Natural killer cell (primary cell): ENCODE results near the gene ELMO1. TPM values are rescaled to one million over a fixed set of nuclear protein-coding genes. Genes with fewer than 3 reads are reported as not detected.
A peak's percentile ranks its signal among the peaks of the same experiment; 100 is the strongest.

Source experiments
- ATAC-seq, 3 donors: fragments of 150-1000 bp in 2 of 3; fragments of 200-7000 bp in 1 of 3; cut with Tn5 transposase; 1 replicate in 1 of 3; 2 replicates in 2 of 3; pipeline ENCODE4 v1.10.0; 2021; ENCODE audit warnings: mild to moderate bottlenecking in 2 of 3, moderate library complexity in 2 of 3
- DNase-seq, 2 donors: peaks; one replicate each; pipeline versions ENCODE4 v3.0.0 to v3.0.0-alpha.2; 2013 to 2021; ENCODE audit warnings: mixed read lengths in 1 of 2
- H3K27ac ChIP-seq: one replicate; pipeline ENCODE4 v1.5.1; 2013; ENCODE audit warnings: mild to moderate bottlenecking, low read length
- H3K27me3 ChIP-seq: one replicate; pipeline ENCODE4 v1.6.1; 2013; ENCODE audit warnings: low read length; ENCODE audit not compliant: control insufficient read depth, insufficient read depth
- H3K36me3 ChIP-seq: one replicate; pipeline ENCODE4 v1.6.1; 2013; ENCODE audit warnings: low read length; ENCODE audit not compliant: control insufficient read depth, insufficient read depth
- H3K4me1 ChIP-seq: one replicate; pipeline ENCODE4 v1.6.1; 2013; ENCODE audit warnings: low read length; ENCODE audit not compliant: control insufficient read depth, insufficient read depth
- H3K4me3 ChIP-seq: one replicate; pipeline ENCODE4 v1.5.1; 2013; ENCODE audit warnings: low read length
- H3K9me3 ChIP-seq: one replicate; pipeline ENCODE4 v1.6.1; 2013; ENCODE audit warnings: low read length; ENCODE audit not compliant: control insufficient read depth, insufficient read depth
- H3K27ac Mint-ChIP-seq, 2 donors: one replicate each; pipeline ENCODE4 v1.8.0; 2022; ENCODE audit warnings: mild to moderate bottlenecking in 2 of 2, mixed read lengths in 2 of 2, moderate library complexity in 1 of 2
- H3K27me3 Mint-ChIP-seq, 2 donors: one replicate each; pipeline ENCODE4 v1.8.0; 2022; ENCODE audit warnings: low read depth in 2 of 2, mixed read lengths in 2 of 2
- H3K36me3 Mint-ChIP-seq: one replicate; pipeline ENCODE4 v1.8.0; 2022; ENCODE audit warnings: mixed read lengths
- H3K4me1 Mint-ChIP-seq, 2 donors: one replicate each; pipeline ENCODE4 v1.8.0; 2022; ENCODE audit warnings: mixed read lengths in 2 of 2
- H3K4me3 Mint-ChIP-seq: one replicate; pipeline ENCODE4 v1.8.0; 2022; ENCODE audit warnings: mild to moderate bottlenecking, moderate library complexity, mixed read lengths
- H3K9me3 Mint-ChIP-seq, 2 donors: one replicate each; pipeline ENCODE4 v1.8.0; 2022; ENCODE audit warnings: mixed read lengths in 2 of 2
- CTCF ChIP-seq: fragments of 200-600 bp; IDR thresholded peaks from one replicate; pipeline ENCODE4 v1.8.0; 2022; ENCODE audit warnings: antibody characterized with exemption
- WGBS: methylation state at CpG from one replicate; pipeline ENCODE4 v1.1.7; 2013; ENCODE audit warnings: missing lambda C conversion rate; ENCODE audit not compliant: insufficient coverage; 5-methylcytosine and 5-hydroxymethylcytosine counted together
- intact Hi-C: fragments of 100-400 bp; cut with micrococcal nuclease; formaldehyde crosslinking; loops from one replicate; pipeline ENCODE4 v1.14.2; 2022
- total RNA-seq, 4 donors: library from RNA; stranded (reverse); fragments of 120-200 nt in 1 of 4; gene quantifications; one replicate each; pipeline versions ENCODE4 v1.2.3 to v1.2.4, GENCODE V29; 2013 to 2022

The ELMO1 gene
- total RNA-seq, 3 donors from 2014 or later (not counting 1 experiment from before 2014, with no cell fraction given), result 127 to 147 (median 130) TPM

DNA sequence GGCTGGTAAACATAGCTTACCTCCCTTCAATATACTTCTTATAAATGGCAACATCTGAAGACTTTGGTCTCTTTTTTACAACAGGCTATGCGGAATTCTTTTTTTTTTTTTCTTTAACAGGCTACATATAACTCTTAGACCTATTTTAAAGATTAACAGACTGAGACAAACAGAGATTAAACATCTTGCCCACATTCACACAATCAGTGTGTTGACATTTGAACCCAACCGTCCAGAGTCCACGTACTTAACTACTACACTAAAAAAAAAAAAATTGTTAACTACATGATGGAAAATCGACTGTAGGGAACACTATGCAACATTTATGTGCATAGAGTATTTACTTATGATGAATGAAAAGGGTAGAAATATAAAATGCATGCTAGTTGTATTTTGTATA, 298.5 kb downstream of the ELMO1 start:
- 25% methylated on average over 2 of the region's 4 CpGs for WGBS
- H3K4me1 ChIP-seq, result no peaks in the 10 kb centered on the region
- H3K4me1 Mint-ChIP-seq, result peaks cover 3 to 29% of the 10 kb centered on the region in 2 donors
- DNase-seq, result no peak
- peak overlapping the region in 1 of 2 donors; percentile 37 for H3K27ac Mint-ChIP-seq
- no peaks in the 10 kb centered on the region for H3K27me3 Mint-ChIP-seq
- no peak for ATAC-seq
- no peak overlapping the region for H3K27ac ChIP-seq
- intact Hi-C loops, result no loop called here
- H3K4me3 Mint-ChIP-seq, result no peak overlapping the region
- H3K4me3 ChIP-seq, result no peak overlapping the region
- H3K36me3 ChIP-seq, result peaks cover 1% of the 10 kb centered on the region
- peaks cover under 1 to 4% of the 10 kb centered on the region in 2 donors for H3K9me3 Mint-ChIP-seq
- no peaks in the 10 kb centered on the region for H3K27me3 ChIP-seq
- TF ChIP-seq CTCF, result no peak
- no peaks in the 10 kb centered on the region for H3K36me3 Mint-ChIP-seq
- H3K9me3 ChIP-seq, result no peaks in the 10 kb centered on the region

GRCh38 chr7:37149773-37150124, 298.9 kb downstream of the ELMO1 start:
- H3K27me3 Mint-ChIP-seq, result no peaks in the 10 kb centered on the region
- H3K27me3 ChIP-seq, result no peaks in the 10 kb centered on the region
- H3K4me1 Mint-ChIP-seq, result peaks cover 0 to 29% of the 10 kb centered on the region in 2 donors
- no peak overlapping the region for H3K4me3 Mint-ChIP-seq
- DNase-seq (no peak), ATAC-seq (no peak)
- no peak for TF ChIP-seq CTCF
- no peak overlapping the region for H3K4me3 ChIP-seq
- intact Hi-C loops, result no loop called here
- no peaks in the 10 kb centered on the region for H3K36me3 Mint-ChIP-seq
- H3K27ac Mint-ChIP-seq, result peak overlapping the region in 1 of 2 donors; percentile 37
- peaks cover 0 to 2% of the 10 kb centered on the region in 2 donors for H3K9me3 Mint-ChIP-seq
- no peaks in the 10 kb centered on the region for H3K9me3 ChIP-seq
- no peaks in the 10 kb centered on the region for H3K4me1 ChIP-seq
- no peak overlapping the region for H3K27ac ChIP-seq
- H3K36me3 ChIP-seq, result peaks cover 2% of the 10 kb centered on the region

DNA sequence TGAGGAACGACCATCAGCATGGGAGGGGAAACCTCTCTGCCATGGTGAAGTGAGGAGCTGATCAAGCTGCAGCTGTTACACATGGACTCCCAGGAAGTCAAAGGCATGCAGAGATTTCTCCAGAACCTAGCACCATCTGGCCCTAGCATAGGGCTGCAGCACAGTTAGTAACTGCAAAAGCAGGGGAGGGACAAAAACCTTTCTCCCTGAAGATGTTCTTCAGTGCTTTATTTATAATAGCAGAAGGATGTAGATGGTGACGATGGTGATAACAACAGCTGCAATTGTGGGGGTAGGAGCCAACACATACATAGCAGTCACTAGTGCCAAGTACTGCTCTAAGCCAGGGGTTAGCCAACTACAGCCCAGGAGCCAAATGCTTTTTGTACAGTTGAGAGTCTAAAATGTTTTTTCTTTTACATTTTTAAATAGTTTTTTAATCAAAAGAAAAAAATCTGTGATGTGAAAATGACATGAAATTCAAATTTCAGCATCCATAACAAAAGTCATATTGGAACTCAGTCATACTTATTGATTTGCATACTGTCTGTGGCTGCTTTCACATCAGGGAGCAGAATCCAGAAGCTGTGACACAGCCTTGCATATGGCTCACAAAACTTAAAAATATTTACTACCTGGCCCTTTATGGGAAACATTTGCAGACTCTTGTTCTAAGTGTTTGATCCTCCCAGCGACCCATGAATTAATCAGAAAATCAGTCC, 299.5 kb downstream of the ELMO1 start:
- DNase-seq (no peak), ATAC-seq (no peak)
- Mint-ChIP-seq H3K36me3 (no peaks in the 10 kb centered on the region), H3K27ac (peak overlapping the region in 1 of 2 donors; percentile 72), H3K9me3 (peaks cover 0 to under 1% of the 10 kb centered on the region in 2 donors), H3K27me3 (no peaks in the 10 kb centered on the region), H3K4me1 (peaks cover 0 to 23% of the 10 kb centered on the region in 2 donors), H3K4me3 (no peak overlapping the region)
- Histone ChIP-seq H3K9me3 (no peaks in the 10 kb centered on the region), H3K27me3 (no peaks in the 10 kb centered on the region), H3K36me3 (peaks cover 2% of the 10 kb centered on the region), H3K27ac (no peak overlapping the region), H3K4me3 (no peak overlapping the region), H3K4me1 (no peaks in the 10 kb centered on the region)
- 86% methylated on average over 2 of the region's 3 CpGs for WGBS
- TF ChIP-seq CTCF, result no peak
- intact Hi-C loops, result no loop called here

DNA sequence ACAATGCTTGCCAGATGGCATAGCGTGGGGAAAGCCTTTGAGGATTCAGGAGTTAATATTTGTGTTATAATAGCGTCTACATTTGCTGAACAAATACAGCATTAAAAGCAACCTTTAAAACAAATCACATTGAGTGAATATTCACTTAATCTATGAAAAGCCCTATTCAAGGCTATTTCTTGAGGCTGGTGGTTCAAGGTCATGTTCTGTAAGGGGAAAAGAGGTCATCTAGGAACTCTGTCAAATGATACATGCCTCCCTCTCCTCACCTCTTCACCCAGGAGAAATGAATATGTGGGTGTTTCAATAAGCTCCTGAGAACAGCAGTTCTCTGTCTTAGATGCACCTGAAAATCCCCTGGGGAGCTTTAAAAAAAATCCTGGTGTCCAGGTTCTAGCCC, 303.0 kb downstream of the ELMO1 start:
- no peak for TF ChIP-seq CTCF
- H3K4me1 ChIP-seq, result no peaks in the 10 kb centered on the region
- H3K4me3 ChIP-seq, result no peak overlapping the region
- H3K9me3 ChIP-seq, result no peaks in the 10 kb centered on the region
- H3K4me3 Mint-ChIP-seq, result no peak overlapping the region
- peaks cover 2% of the 10 kb centered on the region for H3K36me3 ChIP-seq
- H3K27me3 ChIP-seq, result no peaks in the 10 kb centered on the region
- DNase-seq (no peak), ATAC-seq (no peak)
- H3K4me1 Mint-ChIP-seq, result peaks cover 0 to 27% of the 10 kb centered on the region in 2 donors
- H3K9me3 Mint-ChIP-seq, result peaks cover 0 to under 1% of the 10 kb centered on the region in 2 donors
- no peaks in the 10 kb centered on the region for H3K27me3 Mint-ChIP-seq
- no peak overlapping the region for H3K27ac Mint-ChIP-seq
- WGBS, result 100% methylated on average over 1 of the region's 2 CpGs
- no peak overlapping the region for H3K27ac ChIP-seq
- H3K36me3 Mint-ChIP-seq, result peaks cover 2% of the 10 kb centered on the region
- intact Hi-C loops, result no loop called here
